Measurements from ENCODE around the gene PLEKHA4. TPM values are rescaled to one million over a fixed set of nuclear protein-coding genes. Genes with fewer than 3 reads are reported as not detected.

The PLEKHA4 gene
- total RNA-seq, 2 donors from 2014 or later, result 6.5 to 21.1 TPM

- H3K9me3 ChIP-seq, result no peaks in the 10 kb centered on the region
- H3K27me3 ChIP-seq, result no peaks in the 10 kb centered on the region
- no peak for ATAC-seq
- no peaks in the 10 kb centered on the region for H3K36me3 ChIP-seq (replicated peaks in 1 of 2; ENCODE audit: insufficient read depth in 1 of 2, low read depth in 2 of 2)
- no peak for TF ChIP-seq CTCF (IDR thresholded peaks at IDR 0.05)
- no peak for TF ChIP-seq POLR2A (IDR thresholded peaks at IDR 0.05)
- intact Hi-C loops (cut with DNase I), result loop anchor here (5.0 to 10.0 kb wide), 2 partner anchors 36 to 178 kb away; no protein-coding TSS in a partner anchor
- 74 to 94% methylated on average over 5 of the region's 5 CpGs for WGBS, 2 donors
- DNase-seq, result no peak
- H3K4me3 ChIP-seq, result no peak overlapping the region
- no peak overlapping the region for H3K27ac ChIP-seq
- peaks cover 27% of the 10 kb centered on the region for H3K4me1 ChIP-seq
These were observed 35.4 kb downstream of the PLEKHA4 start for GRCh38 chr19:48833049-48833448.

GRCh38 chr19:48830965-48831364, 37.5 kb downstream of the PLEKHA4 start:
- no peaks in the 10 kb centered on the region for H3K27me3 ChIP-seq
- DNase-seq (no peak), ATAC-seq (no peak)
- WGBS, 2 donors, result 100% methylated on average over 4 of the region's 4 CpGs
- intact Hi-C loops (cut with DNase I), result loop anchor here (5.0 to 10.0 kb wide), 2 partner anchors 34 to 176 kb away; no protein-coding TSS in a partner anchor
- H3K36me3 ChIP-seq (replicated peaks in 1 of 2; ENCODE audit: insufficient read depth in 1 of 2, low read depth in 2 of 2), result no peaks in the 10 kb centered on the region
- no peak overlapping the region for H3K27ac ChIP-seq
- TF ChIP-seq POLR2A (IDR thresholded peaks at IDR 0.05), result no peak
- TF ChIP-seq CTCF (IDR thresholded peaks at IDR 0.05), result no peak
- no peak overlapping the region for H3K4me3 ChIP-seq
- peaks cover 23% of the 10 kb centered on the region for H3K4me1 ChIP-seq
- no peaks in the 10 kb centered on the region for H3K9me3 ChIP-seq

- Histone ChIP-seq H3K27ac (no peak overlapping the region), H3K4me1 (peaks cover 19% of the 10 kb centered on the region), H3K27me3 (no peaks in the 10 kb centered on the region), H3K36me3 (replicated peaks in 1 of 2; ENCODE audit: insufficient read depth in 1 of 2, low read depth in 2 of 2) (no peaks in the 10 kb centered on the region), H3K4me3 (no peak overlapping the region), H3K9me3 (no peaks in the 10 kb centered on the region)
- ATAC-seq (no peak), DNase-seq (no peak)
- no peak for TF ChIP-seq CTCF (IDR thresholded peaks at IDR 0.05)
- TF ChIP-seq POLR2A (IDR thresholded peaks at IDR 0.05), result no peak
- intact Hi-C loops (cut with DNase I), result loop anchor here (5.0 to 10.0 kb wide), 2 partner anchors 33 to 175 kb away; no protein-coding TSS in a partner anchor
- 35 to 41% methylated on average over 9 of the region's 9 CpGs for WGBS, 2 donors
These were observed 38.3 kb downstream of the PLEKHA4 start for GRCh38 chr19:48830088-48830487.

GRCh38 chr19:48826606-48827020, 41.8 kb downstream of the PLEKHA4 start:
- ATAC-seq (peak; percentile 85), DNase-seq (peak; percentile 63 to 81 (median 74))
- intact Hi-C loops (cut with DNase I), result no loop called here
- Histone ChIP-seq H3K4me3 (no peak overlapping the region), H3K4me1 (peaks cover 19% of the 10 kb centered on the region), H3K27me3 (no peaks in the 10 kb centered on the region), H3K9me3 (no peaks in the 10 kb centered on the region), H3K36me3 (replicated peaks in 1 of 2; ENCODE audit: insufficient read depth in 1 of 2, low read depth in 2 of 2) (no peaks in the 10 kb centered on the region), H3K27ac (peak overlapping the region in 1 of 4 donors; percentile 56)
- WGBS, 2 donors, result 56 to 61% methylated on average over 6 to 8 of the region's 8 CpGs
- TF ChIP-seq POLR2A (IDR thresholded peaks at IDR 0.05) (no peak), CTCF (IDR thresholded peaks at IDR 0.05) (peak in 6 of 7 experiments; percentile 11 to 69 (median 40))

GRCh38 chr19:48822514-48822913, 45.9 kb downstream of the PLEKHA4 start:
- no peak for ATAC-seq
- intact Hi-C loops (cut with DNase I), result no loop called here
- TF ChIP-seq CTCF (IDR thresholded peaks at IDR 0.05), result no peak
- TF ChIP-seq POLR2A (IDR thresholded peaks at IDR 0.05), result no peak

More at GRCh38 chr19:48822514-48822913, 45.9 kb downstream of the PLEKHA4 start:
- 88 to 93% methylated on average over 2 of the region's 2 CpGs for WGBS, 2 donors
- Histone ChIP-seq H3K9me3 (no peaks in the 10 kb centered on the region), H3K27ac (no peak overlapping the region), H3K4me1 (peaks cover 42% of the 10 kb centered on the region), H3K27me3 (no peaks in the 10 kb centered on the region), H3K4me3 (no peak overlapping the region), H3K36me3 (replicated peaks in 1 of 2; ENCODE audit: insufficient read depth in 1 of 2, low read depth in 2 of 2) (no peaks in the 10 kb centered on the region)
- no peak for DNase-seq
